ENCODE results near the gene KPNA5.

Gene KPNA5

GRCh38 chr6:116672306-116672705, 8.7 kb upstream of the KPNA5 start:
- Histone ChIP-seq H3K9me3 (ENCODE audit: control insufficient read depth, insufficient read depth, low read length) (no peaks in the 10 kb centered on the region), H3K4me2 (ENCODE audit: low read length) (no peak overlapping the region), H3K79me2 (ENCODE audit: control insufficient read depth, low read length) (peaks cover 13% of the 10 kb centered on the region), H3K4me1 (ENCODE audit: control insufficient read depth, low read length) (peaks cover 4% of the 10 kb centered on the region), H3K27me3 (ENCODE audit: control insufficient read depth, low read length) (peaks cover 13% of the 10 kb centered on the region; the same call in 1 of the 2 replicates), H3K4me3 (ENCODE audit: low read length) (no peak overlapping the region), H3F3A (ENCODE audit: control insufficient read depth, insufficient read depth) (no peaks in the 10 kb centered on the region), H3K36me3 (ENCODE audit: control insufficient read depth, low read length) (peaks cover 3% of the 10 kb centered on the region; the same call in 1 of the 2 replicates), H3K27ac (ENCODE audit: low read depth, low read length) (no peak overlapping the region), H3K9me2 (replicated peaks; ENCODE audit: control insufficient read depth, low read length) (no peaks in the 10 kb centered on the region), H4K20me1 (ENCODE audit: control insufficient read depth, insufficient read depth, low read depth, low read length) (0 out of 2 replicates have a peak, but pooled peaks cover 4% of the 10 kb centered on the region)
- no peak for TF ChIP-seq EZH2phosphoT487 (IDR thresholded peaks at IDR 0.05; ENCODE audit: borderline replicate concordance, low read length)
- no peak for TF ChIP-seq CTCF (IDR thresholded peaks at IDR 0.05; ENCODE audit: low read depth, low read length, poor library complexity, severe bottlenecking)

- peaks cover 13% of the 10 kb centered on the region; the same call in 1 of the 2 replicates for H3K27me3 ChIP-seq (ENCODE audit: control insufficient read depth, low read length)
- no peaks in the 10 kb centered on the region for H3K36me3 ChIP-seq (ENCODE audit: control insufficient read depth, low read length)
- no peaks in the 10 kb centered on the region for H3K9me2 ChIP-seq (replicated peaks; ENCODE audit: control insufficient read depth, low read length)
- H3K27ac ChIP-seq (ENCODE audit: low read depth, low read length), result no peak overlapping the region
- no peak overlapping the region for H3K4me3 ChIP-seq (ENCODE audit: low read length)
- no peak for TF ChIP-seq EZH2phosphoT487 (IDR thresholded peaks at IDR 0.05; ENCODE audit: borderline replicate concordance, low read length)
- TF ChIP-seq CTCF (IDR thresholded peaks at IDR 0.05; ENCODE audit: low read depth, low read length, poor library complexity, severe bottlenecking), result no peak
- H3K4me1 ChIP-seq (ENCODE audit: control insufficient read depth, low read length), result peaks cover 6% of the 10 kb centered on the region
- no peaks in the 10 kb centered on the region for H4K20me1 ChIP-seq (ENCODE audit: control insufficient read depth, insufficient read depth, low read depth, low read length)
- H3K9me3 ChIP-seq (ENCODE audit: control insufficient read depth, insufficient read depth, low read length), result no peaks in the 10 kb centered on the region
- peaks cover under 1% of the 10 kb centered on the region for H3K79me2 ChIP-seq (ENCODE audit: control insufficient read depth, low read length)
- no peaks in the 10 kb centered on the region for H3F3A ChIP-seq (ENCODE audit: control insufficient read depth, insufficient read depth)
- no peak overlapping the region for H3K4me2 ChIP-seq (ENCODE audit: low read length)
These were observed 5.0 kb upstream of the KPNA5 start for GRCh38 chr6:116676021-116676420.

GRCh38 chr6:116682334-116682712, 1.3 kb downstream of the KPNA5 start:
- TF ChIP-seq CTCF (IDR thresholded peaks at IDR 0.05; ENCODE audit: low read depth, low read length, poor library complexity, severe bottlenecking), result no peak
- no peak for TF ChIP-seq EZH2phosphoT487 (IDR thresholded peaks at IDR 0.05; ENCODE audit: borderline replicate concordance, low read length)
- H3K79me2 ChIP-seq (ENCODE audit: control insufficient read depth, low read length), result peaks cover 61% of the 10 kb centered on the region
- peaks cover 14% of the 10 kb centered on the region for H3K4me1 ChIP-seq (ENCODE audit: control insufficient read depth, low read length)
- no peaks in the 10 kb centered on the region for H3K9me2 ChIP-seq (replicated peaks; ENCODE audit: control insufficient read depth, low read length)
- peak overlapping the region; percentile 22; the same call in 1 of the 2 replicates for H3K27ac ChIP-seq (ENCODE audit: low read depth, low read length)
- peak overlapping the region; percentile 87 for H3K4me2 ChIP-seq (ENCODE audit: low read length)
- peaks cover 24% of the 10 kb centered on the region for H3K36me3 ChIP-seq (ENCODE audit: control insufficient read depth, low read length)
- H3K4me3 ChIP-seq (ENCODE audit: low read length), result peak overlapping the region; percentile 95
- no peaks in the 10 kb centered on the region for H3K9me3 ChIP-seq (ENCODE audit: control insufficient read depth, insufficient read depth, low read length)
- 0 out of 2 replicates have a peak, but pooled peaks cover 4% of the 10 kb centered on the region for H4K20me1 ChIP-seq (ENCODE audit: control insufficient read depth, insufficient read depth, low read depth, low read length)
- no peaks in the 10 kb centered on the region for H3K27me3 ChIP-seq (ENCODE audit: control insufficient read depth, low read length)
- peaks cover 3% of the 10 kb centered on the region; the same call in 1 of the 2 replicates for H3F3A ChIP-seq (ENCODE audit: control insufficient read depth, insufficient read depth)
